NCI-H226 (cell line): ENCODE data around the gene RPS27.
"Not testable (repeated sequence)": the region's sequence is repeated elsewhere in the genome, so short reads cannot be mapped to it uniquely, and the experiment has no call there.

Experiments used
- DNase-seq: peaks from one replicate; pipeline ENCODE4 v3.0.0-alpha.2; 2015

Gene RPS27

DNA sequence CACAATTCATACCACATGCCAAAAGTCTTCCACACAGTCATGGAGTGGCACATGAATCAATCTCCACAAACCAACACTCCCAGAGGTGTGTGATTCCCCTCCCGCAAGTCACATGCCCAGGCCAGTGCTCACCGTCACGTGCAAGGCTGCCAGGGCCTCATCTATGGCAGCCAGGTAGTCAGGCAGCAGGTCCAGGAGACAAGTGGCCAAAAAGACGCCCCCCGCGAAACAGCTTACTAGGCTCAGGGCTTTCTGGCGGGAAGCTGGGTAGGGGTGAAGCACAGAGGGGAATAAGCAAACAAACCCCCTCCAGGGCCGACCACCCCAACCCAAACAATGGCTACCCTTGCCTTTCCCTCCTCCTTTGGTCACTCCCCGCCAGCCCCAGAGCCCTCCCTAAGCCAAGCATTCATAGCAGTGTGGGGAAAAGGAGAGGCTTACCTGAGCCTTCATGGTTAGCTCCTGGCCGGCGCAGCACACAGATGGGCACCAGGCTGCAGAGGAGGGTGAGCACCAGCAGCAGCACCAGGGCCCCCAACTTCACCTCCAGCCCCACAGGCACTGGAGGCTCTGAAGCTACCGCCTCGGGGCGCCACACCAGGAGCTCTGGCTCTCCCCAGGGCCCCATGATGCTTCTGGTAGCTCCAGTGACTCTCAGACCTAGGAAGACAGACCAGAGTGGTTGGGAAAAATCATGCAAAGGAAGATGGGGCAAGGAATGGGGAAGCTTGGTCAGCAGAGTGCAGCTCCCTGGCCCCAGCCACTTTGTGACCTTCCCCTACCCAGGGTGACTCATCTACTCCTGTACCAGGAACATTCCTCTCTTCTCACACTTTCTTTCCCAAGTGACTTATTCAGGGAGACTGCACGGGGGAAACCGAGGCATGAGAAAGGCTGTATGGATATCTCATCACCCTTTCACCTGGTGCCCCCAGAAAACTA, 28.2 kb upstream of the RPS27 start:
- peak; percentile 22 for DNase-seq

DNA sequence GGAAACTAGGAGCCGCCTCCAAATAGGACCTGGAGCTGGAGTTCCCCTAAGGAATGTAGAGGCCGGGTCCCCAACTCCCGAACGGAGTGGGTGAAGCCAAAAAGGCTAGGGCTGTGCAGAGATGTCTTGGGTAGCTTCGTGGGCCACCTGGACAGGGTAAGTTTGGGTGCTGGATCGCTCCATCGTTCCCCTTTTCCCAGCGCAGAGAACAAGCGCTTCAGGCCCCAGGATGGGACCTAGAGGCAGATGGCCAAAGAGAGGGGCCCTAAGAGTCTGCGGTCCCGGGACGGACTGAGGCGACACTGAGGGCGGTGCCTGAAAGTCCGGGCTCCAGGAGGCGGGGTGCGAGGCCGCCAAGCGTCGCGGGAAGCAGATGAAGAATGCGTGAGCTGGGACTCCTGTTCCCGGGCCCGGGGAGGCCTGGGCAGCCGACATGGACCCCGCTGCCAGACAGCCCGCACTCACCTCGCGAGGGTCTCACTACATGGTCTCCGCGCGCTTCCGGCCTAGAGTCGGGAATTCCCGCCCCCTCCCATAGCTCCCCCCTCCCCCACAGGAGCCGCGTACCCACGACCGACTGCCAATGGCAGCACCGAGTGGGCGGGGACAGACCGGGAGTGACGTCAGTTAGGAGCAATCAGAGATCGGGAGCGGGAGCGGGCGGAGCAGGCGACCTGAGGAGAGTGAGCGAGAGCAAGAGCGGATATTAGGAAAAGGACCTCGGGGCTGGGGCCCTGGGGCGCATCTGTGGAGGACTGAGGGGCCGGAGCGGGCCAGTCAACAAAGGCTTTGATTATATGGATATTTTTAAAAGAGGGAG, 27.3 kb upstream of the RPS27 start, which contains the start of gene SLC39A1:
Gene SLC39A1 (minus strand): TSS at position 508 of the 820 bp plus-strand sequence. CDS start 822 bp downstream, outside the sequence.
- DNase-seq, result peak; percentile 96

DNA sequence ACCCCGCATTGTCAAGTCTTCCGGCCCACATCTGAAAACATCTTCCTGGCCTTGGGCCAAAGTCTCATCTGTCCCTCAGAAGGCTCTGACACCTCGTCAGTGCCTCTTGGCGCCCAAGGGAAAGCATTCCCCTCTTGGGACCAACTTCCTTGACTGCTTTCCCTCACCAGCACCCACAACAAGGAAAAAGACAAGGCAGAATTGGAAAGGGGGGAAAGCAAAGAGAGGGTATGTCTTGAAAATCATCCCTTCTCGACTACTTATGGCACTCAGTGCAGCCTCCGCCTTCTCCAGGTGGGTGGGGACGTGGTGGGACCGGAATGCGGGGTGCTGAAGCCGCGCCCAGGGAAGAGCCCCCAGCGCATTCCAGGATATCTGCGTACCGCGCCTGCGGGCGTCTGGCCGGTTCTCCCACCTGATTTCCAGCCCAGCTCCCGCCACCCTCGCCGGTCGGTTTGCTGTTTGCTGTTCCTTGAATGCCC, 26.7 kb upstream of the RPS27 start:
- DNase-seq, result peak; percentile 93

DNA sequence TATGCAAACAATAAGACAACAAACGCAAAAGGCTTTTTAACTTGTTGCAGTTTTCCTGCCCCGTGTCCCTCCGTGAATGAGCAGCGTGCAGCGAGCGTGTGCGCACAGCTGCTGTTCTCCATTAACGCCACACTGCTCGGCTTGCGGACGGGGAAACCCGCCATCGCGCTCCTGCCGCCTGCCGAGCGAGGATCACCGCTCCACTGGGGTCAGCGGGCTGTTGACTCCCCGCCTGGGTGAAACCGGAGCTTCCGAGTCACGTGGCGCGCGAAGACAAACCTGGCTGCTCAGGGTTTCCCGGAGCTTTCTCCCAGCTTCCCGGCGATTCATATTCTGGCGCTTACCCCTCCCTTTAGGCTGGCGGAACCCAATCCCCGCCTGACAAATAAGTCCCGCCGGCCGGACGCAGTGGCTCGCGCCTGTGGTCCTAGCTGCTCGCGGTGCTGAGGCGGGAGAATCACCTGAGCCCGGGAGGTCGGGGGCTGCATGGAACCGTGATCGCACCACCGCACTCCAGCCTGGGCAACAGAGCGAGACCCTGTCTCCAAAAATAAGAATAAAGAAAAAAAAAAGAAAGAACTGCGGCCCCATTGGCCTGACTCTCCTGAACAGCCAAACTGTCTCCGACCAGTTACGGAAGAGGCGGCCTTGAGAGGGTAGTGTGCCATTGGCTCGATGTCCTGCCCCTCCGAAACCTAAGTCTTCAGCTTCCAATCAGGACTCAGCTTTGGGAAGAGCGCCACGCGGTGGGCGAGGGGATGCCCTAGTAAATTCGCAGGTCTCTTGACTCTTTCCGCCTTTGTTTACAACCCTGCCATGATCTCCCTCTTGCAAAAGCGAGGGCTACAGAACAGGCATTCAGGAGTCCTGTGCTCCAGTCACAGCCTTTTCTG, 23.2 kb upstream of the RPS27 start, which contains the start of gene CREB3L4:
Gene CREB3L4 (plus strand): TSS at position 796 of the 893 bp plus-strand sequence. CDS start 624 bp downstream, outside the sequence.
- DNase-seq, result peak; percentile 97

DNA sequence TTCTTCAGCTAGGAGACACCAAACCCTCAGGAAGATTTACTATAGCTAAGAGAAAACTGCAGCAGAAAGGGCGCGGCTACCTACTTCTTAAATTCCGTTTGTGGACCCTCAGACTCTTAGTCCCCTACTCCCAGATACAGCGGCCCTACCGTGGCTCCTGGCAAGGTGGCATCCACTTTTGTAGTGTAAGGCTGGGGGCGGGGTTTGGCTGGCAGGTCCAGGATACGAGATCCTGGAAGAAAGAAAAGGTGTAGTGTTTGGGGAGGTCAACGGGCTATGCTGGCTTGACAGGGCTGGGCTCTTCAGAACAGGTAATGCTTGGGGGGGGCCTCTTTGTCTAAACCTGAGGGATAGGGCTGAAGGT, 22.6 kb upstream of the RPS27 start:
- no peak for DNase-seq

DNA sequence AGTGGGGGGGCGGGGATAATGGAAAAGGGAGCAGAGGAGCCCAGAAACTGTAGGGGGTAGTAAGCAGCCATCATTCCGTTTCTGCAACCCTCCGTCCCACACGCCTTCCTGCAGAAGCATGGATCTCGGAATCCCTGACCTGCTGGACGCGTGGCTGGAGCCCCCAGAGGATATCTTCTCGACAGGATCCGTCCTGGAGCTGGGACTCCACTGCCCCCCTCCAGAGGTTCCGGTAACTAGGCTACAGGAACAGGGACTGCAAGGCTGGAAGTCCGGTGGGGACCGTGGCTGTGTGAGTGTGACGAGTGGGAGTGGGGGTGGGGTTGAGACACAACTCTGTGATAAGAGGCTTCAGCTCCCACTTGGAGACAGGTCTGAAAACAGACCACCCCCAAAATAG, 22.2 kb upstream of the RPS27 start:
- DNase-seq, result no peak

DNA sequence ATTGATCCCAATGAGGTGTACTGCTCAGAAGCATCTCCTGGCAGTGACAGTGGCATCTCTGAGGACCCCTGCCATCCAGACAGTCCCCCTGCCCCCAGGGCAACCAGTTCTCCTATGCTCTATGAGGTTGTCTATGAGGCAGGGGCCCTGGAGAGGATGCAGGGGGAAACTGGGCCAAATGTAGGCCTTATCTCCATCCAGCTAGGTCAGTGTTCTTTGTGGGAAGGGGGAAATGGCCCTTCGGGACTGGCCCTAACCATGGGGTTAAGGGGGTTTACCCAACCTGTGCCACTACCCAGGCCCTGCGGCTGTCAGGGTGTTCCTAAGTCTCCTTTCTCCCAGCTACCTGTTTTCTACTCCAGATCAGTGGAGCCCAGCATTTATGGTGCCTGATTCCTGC, 21.6 kb upstream of the RPS27 start:
- no peak for DNase-seq

DNA sequence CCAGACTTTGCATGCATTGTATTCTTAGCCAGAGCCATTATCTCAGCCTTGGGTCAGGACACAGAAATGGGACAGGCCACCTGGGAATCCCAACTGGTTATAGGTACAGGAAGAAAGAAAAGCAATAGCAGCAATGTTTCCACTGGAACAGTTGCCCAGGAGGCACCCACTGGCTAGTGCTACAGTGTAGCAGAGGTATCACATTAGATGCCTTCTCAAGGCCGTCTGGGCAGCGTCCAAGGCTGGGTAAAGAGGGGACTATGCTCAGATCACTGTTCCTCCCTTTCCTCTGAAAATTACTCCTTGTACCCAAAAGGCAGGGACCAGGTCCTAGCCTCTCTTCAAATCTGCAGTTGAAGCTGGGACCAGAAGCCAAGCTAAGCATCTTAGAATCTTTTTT, 20.2 kb upstream of the RPS27 start:
- DNase-seq, result no peak

DNA sequence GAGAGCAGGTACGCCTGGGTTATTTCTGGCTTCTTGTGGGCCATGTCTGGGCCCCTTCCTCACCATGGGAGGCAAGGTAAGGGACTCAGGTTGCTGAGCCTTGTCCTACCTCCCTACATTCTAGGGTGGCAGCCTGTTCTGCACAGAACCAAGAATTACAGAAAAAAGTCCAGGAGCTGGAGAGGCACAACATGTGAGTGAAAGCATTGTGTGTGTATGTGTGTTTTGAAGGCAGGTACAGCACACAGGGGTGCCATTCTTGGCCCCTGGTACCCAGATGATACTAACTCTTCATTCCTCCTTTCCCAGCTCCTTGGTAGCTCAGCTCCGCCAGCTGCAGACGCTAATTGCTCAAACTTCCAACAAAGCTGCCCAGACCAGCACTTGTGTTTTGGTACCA, 17.5 kb upstream of the RPS27 start:
- DNase-seq, result no peak

DNA sequence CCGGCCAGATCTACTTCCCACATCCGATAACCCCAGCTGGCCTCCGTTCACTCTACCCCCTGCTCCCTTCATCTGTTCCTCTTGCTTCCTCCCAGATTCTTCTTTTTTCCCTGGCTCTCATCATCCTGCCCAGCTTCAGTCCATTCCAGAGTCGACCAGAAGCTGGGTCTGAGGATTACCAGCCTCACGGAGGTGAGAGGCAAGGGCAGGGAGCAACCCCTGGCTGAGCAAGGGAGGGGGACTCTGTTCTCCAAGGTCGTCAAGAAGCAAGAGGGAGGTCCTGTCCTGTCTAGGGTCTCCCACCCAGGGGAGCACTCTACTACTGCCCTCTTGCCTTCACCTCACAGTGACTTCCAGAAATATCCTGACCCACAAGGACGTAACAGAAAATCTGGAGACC, 17.0 kb upstream of the RPS27 start:
- no peak for DNase-seq

DNA sequence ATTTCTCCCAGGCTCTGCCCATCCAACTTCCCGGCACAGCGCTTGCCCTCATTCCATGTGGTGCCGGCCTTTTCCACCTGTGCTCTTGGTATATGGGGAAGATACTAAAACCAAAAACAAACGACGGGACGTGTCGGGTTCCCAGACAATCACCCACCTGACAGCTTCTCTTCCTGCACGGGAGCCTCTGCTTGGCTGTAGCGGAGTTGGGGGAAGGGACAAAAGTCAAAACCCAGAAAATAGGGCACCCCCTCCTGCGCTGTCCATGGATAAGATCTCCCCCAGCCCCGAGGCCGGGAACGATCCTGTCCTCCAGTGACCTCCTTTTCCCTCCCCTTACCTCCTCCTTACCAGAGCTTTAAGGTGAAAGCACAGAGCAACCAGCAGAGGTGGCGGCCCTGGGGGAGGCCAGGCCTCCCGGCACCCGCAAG, 13.7 kb upstream of the RPS27 start:
- no peak for DNase-seq

DNA sequence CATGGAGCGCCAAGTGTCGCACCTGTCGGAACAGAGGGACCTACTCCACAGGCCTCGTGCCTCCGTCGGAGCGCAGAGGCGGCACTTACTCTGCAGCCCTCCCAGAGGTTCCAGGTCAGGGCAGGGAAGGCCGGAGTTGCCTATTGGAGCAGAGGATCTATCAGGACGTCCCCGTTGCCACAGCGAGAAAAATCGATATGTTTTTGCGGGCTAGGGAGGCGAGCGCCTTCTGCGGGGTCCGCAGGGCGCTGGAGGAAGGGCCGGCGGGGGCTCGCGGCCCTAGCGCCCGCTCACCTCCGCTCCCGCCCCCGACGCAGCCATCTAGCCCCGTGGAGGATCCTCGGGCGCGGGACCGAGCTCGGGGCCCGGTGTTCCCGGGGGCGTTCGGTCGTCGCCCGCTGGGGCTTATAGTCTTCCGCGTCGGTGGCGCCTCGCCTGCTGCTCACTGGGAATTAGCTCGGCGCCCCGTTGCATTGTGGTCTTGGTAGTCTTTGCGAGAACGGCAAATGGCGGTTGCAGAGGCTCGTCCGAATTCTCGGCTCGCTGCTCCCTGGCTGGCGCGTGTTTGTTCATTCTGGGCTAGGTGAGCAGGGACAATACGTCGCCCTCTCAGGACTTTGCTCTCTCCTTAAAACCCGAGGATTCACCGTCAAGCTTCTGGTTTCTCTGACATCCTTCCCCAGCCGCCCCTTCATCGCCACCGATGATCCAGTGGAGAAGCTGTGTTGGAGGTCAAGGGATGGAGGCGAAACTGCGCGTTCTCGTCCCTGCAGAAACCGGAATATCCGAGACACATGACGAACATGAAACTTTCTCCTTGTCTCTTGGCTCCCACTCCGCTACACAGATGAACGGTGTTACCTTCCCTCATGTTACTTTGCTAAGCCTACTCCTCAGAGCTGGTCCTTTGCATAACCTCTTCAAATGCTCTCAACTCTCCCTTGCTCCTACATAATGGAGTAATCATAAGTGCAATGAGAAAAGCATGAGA, 13.0 kb upstream of the RPS27 start, which contains the start of gene JTB:
Gene JTB (minus strand): TSS at position 425 of the 991 bp plus-strand sequence. CDS start 422 bp downstream, at position 3.
- DNase-seq, result peak; percentile 66

DNA sequence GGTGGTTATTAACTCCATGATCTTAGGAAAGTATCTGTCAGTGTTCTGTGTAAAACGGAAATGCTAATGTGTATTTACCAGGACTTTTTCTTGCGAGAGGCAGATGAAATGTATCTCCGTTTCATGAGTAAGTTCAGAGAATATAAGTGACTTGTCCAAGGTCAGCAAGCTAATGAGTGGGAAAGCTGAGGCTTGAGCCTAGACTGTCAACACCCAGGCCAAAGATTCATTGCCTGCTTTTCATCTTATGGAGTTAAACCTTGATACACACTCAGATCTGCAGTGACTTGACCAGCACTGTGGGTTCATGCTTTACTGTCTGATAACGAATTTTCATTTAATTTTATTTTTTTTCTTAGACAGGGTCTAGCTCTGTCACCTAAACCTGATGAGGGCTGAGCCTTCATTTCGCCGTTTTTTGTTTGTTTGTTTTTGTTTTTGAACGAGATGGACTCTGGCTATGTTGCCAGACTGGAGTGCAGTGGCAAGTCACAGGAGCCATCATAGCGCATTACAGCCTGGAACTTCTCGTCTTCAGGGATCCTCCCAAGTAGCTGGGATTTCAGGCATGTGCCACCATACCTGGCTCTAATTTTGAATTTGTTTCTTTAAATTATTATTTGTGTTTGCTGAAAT, 12.2 kb upstream of the RPS27 start:
- no peak for DNase-seq

DNA sequence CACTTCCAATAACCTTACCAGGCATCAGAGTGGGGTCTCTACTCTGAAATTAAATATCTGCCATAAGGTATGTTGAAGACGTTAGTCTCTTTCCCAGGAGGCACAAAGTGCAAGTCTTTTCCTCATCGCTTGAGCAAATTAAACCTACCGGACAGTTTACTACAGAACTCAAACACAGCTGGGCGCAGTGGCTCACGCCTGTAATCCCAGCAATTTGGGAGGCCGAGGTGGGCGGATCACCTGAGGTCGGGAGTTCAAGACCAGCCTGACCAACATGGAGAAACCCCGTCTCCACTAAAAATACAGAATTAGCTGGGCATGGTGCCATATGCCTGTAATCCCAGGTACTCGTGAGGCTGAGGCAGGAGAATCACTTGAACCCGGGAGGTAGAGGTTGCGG, 11.5 kb upstream of the RPS27 start:
- not testable (repeated sequence) for DNase-seq

DNA sequence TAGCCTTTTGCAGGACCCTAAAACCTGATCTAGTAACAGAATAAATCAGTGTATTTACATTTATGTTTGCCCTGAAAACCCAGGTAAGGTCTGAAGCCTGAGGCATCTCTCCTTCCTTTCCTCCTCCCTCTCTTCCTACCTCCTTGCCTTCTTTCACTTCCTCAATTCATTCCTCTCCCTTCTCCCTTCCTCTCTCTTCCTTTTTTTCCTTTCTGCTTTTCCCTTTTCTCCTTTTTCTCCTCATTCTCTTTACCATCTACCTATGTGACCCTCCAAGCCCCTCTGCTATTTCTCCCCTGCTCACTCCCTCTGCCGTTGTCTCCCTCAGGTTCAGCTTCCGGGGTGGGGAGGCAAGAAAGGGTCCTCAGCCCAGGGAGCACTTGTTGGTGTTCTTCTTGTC, 8.8 kb upstream of the RPS27 start:
- DNase-seq, result not testable (repeated sequence)

DNA sequence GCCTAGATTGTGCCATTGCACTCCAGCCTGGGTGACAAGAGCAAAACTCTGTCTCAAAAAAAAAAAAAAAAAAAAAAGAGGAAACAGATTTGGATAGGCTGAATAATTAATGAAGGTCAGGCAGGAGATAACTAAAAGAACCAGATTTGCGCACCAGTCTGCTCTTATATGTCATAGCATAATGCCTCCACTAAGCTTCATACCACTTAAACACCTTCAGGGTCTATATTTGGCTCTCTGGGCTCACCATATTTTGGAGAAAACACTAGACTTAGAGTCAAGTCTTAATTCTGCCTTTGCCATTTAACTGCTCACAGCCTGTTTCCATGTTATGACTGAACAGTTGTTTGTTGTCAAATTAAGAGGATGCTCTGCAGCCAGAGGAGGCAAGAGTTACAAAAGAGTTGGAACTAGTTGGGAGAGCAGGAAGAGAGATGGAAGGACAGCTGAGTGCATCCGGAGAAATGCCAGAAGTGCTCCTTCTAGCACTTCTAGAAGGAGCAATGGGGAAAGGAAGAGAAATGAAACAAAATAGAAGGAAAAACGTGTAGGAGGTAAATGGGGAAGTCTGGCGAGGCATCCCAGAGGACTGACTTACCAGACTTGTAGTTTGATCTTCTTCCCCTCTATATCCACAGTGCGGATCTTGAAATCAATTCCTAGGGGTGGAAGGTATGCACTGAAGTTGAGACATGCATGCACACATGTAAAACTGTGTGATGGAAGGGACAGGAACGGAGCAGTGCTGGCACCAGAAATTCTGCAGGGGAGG, 6.3 kb upstream of the RPS27 start:
- no peak for DNase-seq

DNA sequence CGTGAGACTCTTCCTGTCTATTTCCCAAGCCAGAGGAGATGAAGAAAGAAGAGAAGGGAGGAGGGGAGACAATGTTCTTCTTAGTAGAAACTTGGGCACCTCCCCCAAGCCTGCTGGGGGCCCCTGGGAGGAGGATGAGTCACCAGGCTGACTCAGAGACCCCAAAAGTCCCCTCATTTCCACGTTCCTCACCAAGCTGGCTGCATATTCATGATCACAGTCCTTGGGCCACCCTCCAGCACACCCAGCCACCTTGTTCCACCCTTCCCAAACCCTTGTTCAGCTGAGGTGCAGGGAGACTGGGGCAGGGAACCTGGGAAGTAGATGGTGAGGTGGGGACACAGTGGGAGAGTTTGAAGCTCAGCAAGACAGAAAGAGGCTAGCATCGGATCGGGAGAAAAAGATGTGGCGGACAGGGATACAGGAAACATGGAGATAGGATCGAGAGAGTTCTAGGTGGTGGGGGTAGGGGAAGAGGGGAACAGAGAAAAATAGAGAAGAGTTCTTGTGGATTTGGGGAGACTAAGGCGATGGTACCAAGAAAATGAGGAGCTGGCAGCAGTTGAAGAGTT, 5.1 kb upstream of the RPS27 start:
- peak; percentile 14 for DNase-seq

DNA sequence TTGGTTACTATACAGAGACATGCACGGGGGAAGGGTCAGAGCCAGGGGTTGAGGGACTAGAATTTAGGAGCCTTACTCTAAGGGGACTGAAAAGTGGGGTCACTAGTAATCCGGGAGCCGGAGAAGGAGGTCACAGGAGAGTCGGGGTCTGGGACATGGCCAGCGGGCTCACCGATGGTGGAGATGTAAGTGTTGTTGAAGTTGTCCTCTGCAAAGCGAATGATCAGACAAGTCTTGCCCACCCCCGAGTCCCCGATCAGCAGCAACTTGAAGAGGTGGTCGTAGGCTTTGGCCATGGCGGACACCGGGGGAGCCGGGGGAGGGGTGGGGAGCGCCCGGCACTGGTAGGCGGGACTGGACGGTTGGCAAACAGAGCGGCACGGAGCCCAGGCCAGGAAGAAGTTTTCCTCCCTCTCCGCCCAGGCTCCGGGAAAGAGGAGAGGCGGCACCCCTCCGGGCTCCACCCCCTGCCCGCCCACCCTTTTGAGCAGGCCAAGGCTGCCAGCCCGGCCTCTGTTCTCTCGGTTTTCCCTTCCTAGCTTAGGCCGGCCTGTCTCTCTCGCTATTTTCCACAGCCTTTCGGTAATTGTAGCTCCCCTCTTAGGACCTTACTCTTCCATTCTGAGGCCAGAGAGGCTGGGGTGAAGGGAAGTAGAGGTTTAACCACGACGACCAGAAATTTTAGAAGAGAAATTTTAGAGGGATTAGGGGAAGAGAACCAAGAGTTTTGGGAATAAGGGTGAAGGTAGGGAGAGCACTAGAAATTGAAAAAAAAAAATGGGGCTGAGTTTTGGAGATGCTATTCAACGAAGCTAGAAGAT, 4.4 kb upstream of the RPS27 start, which contains the start of gene RAB13:
Gene RAB13 (minus strand): TSS at position 399 of the 821 bp plus-strand sequence. CDS start 103 bp downstream, at position 296.
- peak; percentile 78 for DNase-seq
